Measurements from ENCODE around the gene SPINK14.

DNA sequence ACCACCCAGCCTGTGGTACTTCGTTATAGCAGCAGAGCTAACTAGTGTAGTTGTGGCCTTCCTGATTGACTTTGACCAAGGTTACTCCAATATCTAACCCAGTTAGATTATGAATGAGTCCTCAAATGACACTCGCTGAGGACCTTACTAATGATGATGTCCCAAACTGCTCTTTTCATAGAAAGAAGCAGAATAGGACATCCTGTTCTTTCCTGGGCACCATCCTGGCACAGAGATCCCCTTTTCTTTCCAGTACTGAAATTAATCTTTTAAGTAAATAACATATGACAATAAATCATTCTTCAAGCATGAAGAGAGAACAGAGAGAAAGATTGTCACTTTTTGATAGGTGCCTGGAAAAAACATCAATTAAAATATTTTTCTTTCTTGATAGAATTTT is 26.7 kb upstream of the SPINK14 start:
- no peak for TF ChIP-seq EP300 (conservative IDR thresholded peaks at IDR 0.05; ENCODE audit: poor library complexity, severe bottlenecking)
- TF ChIP-seq CTCF (IDR thresholded peaks at IDR 0.05; ENCODE audit: poor library complexity, severe bottlenecking): no peak
- TF ChIP-seq, protein P1, sequence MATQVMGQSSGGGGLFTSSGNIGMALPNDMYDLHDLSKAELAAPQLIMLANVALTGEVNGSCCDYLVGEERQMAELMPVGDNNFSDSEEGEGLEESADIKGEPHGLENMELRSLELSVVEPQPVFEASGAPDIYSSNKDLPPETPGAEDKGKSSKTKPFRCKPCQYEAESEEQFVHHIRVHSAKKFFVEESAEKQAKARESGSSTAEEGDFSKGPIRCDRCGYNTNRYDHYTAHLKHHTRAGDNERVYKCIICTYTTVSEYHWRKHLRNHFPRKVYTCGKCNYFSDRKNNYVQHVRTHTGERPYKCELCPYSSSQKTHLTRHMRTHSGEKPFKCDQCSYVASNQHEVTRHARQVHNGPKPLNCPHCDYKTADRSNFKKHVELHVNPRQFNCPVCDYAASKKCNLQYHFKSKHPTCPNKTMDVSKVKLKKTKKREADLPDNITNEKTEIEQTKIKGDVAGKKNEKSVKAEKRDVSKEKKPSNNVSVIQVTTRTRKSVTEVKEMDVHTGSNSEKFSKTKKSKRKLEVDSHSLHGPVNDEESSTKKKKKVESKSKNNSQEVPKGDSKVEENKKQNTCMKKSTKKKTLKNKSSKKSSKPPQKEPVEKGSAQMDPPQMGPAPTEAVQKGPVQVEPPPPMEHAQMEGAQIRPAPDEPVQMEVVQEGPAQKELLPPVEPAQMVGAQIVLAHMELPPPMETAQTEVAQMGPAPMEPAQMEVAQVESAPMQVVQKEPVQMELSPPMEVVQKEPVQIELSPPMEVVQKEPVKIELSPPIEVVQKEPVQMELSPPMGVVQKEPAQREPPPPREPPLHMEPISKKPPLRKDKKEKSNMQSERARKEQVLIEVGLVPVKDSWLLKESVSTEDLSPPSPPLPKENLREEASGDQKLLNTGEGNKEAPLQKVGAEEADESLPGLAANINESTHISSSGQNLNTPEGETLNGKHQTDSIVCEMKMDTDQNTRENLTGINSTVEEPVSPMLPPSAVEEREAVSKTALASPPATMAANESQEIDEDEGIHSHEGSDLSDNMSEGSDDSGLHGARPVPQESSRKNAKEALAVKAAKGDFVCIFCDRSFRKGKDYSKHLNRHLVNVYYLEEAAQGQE (IDR thresholded peaks at IDR 0.05; ENCODE audit: borderline replicate concordance): no peak
- TF ChIP-seq RAD21 (conservative IDR thresholded peaks at IDR 0.05): no peak
- TF ChIP-seq EZH2 (IDR thresholded peaks at IDR 0.05; ENCODE audit: borderline replicate concordance, insufficient read depth, low read length, poor library complexity, severe bottlenecking): no peak
- no peak for TF ChIP-seq MXI1 (conservative IDR thresholded peaks at IDR 0.05; ENCODE audit: poor library complexity, severe bottlenecking)
- no peak for TF ChIP-seq SMC3 (conservative IDR thresholded peaks at IDR 0.05; ENCODE audit: poor library complexity)
- no peak for TF ChIP-seq TAF1 (IDR thresholded peaks at IDR 0.05; ENCODE audit: low read depth)
